Lower lobe of right lung (tissue), 2 donors: Measurements from ENCODE around the gene COL4A1. TPM values are rescaled to one million over a fixed set of nuclear protein-coding genes. Genes with fewer than 3 reads are reported as not detected.

Experiments
- ATAC-seq, 2 donors: fragments of 200-7000 bp; cut with Tn5 transposase; one replicate each; pipeline ENCODE4 v1.9.1; 2020 to 2022; ENCODE audit warnings: mild to moderate bottlenecking in 2 of 2, moderate library complexity in 2 of 2
- DNase-seq: peaks from one replicate; pipeline ENCODE4 v3.0.0-alpha.2; 2020
- H3K27ac ChIP-seq: fragments of 200-600 bp; one replicate; pipeline ENCODE4 v1.8.0; 2022
- H3K27me3 ChIP-seq: fragments of 200-600 bp; one replicate; pipeline ENCODE4 v1.8.0; 2022; ENCODE audit warnings: low read depth
- H3K36me3 ChIP-seq: fragments of 200-600 bp; one replicate; pipeline ENCODE4 v1.8.0; 2022; ENCODE audit warnings: mild to moderate bottlenecking
- H3K4me1 ChIP-seq: fragments of 200-600 bp; one replicate; pipeline ENCODE4 v1.8.0; 2022
- H3K4me3 ChIP-seq: fragments of 200-600 bp; one replicate; pipeline ENCODE4 v1.8.0; 2022; ENCODE audit warnings: mild to moderate bottlenecking
- H3K9me3 ChIP-seq: fragments of 200-600 bp; one replicate; pipeline ENCODE4 v1.8.0; 2022
- intact Hi-C: fragments of 100-400 bp; cut with DNase I; formaldehyde crosslinking; loops from one replicate; pipeline ENCODE4 v1.11.0; 2022
- total RNA-seq: library from RNA; stranded (reverse); fragmentation: NEBNext Ultra II Directional; extraction: Animal tissue kit (Norgen Biotek cat#: 25700); gene quantifications from one replicate; pipeline ENCODE4 v1.2.1, GENCODE V29; 2021
- TF ChIP-seq, protein P1 (sequence below): fragments of 200-600 bp; IDR thresholded peaks from one replicate; pipeline ENCODE4 v1.8.0; 2022; ENCODE audit warnings: antibody characterized with exemption, mild to moderate bottlenecking
- donor health status: DM: no; HTN: yes; CAD: no; lungs with severe emphysema.

COL4A1 gene
- total RNA-seq, 1 donor from 2014 or later = 161 TPM

DNA sequence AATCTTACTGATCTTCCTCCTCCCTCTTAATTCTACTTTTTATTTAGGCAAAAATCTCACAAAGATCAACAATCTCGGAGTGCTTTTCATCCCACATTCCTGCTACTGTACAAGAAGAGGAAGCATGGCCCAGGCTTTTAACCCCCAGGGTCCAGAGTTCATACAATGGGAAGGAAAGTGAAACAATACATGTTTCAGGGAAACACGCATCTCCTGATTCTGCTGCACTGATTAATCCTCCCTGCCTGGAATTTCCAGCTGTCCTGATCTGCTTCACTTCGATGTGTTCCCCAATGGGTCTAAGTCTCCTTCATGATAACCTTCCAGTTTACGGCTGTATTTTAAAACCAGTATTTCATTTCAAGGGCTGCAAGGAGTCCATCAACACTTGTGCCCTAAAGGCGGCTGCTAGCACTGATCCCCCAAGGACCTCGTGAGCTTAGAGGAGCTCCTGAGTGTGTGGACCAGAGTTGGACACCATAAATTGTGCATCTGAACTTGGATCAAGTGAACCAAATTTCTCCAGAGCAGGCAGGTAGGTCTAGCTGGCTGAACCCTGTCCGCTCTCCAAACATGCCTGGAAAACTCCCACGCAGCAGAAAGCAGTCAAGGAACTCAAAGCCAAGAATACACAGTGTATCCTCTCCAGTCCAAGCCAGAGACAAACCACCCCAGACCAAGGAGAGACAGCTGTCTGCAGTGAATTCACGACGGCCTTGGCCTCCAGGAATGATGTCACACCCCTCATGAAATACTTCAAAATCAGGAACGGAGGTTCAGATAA, 44.3 kb downstream of the COL4A1 start:
- Histone ChIP-seq H3K4me3 (no peak overlapping the region), H3K27me3 (no peaks in the 10 kb centered on the region), H3K36me3 (no peaks in the 10 kb centered on the region), H3K4me1 (peaks cover 59% of the 10 kb centered on the region), H3K9me3 (no peaks in the 10 kb centered on the region), H3K27ac (peak overlapping the region; percentile 14)
- ATAC-seq = peak in 1 of 2 donors; percentile 5
- TF ChIP-seq, protein P1, sequence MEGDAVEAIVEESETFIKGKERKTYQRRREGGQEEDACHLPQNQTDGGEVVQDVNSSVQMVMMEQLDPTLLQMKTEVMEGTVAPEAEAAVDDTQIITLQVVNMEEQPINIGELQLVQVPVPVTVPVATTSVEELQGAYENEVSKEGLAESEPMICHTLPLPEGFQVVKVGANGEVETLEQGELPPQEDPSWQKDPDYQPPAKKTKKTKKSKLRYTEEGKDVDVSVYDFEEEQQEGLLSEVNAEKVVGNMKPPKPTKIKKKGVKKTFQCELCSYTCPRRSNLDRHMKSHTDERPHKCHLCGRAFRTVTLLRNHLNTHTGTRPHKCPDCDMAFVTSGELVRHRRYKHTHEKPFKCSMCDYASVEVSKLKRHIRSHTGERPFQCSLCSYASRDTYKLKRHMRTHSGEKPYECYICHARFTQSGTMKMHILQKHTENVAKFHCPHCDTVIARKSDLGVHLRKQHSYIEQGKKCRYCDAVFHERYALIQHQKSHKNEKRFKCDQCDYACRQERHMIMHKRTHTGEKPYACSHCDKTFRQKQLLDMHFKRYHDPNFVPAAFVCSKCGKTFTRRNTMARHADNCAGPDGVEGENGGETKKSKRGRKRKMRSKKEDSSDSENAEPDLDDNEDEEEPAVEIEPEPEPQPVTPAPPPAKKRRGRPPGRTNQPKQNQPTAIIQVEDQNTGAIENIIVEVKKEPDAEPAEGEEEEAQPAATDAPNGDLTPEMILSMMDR = no peak
- DNase-seq = no peak
- intact Hi-C loops = no loop called here

DNA sequence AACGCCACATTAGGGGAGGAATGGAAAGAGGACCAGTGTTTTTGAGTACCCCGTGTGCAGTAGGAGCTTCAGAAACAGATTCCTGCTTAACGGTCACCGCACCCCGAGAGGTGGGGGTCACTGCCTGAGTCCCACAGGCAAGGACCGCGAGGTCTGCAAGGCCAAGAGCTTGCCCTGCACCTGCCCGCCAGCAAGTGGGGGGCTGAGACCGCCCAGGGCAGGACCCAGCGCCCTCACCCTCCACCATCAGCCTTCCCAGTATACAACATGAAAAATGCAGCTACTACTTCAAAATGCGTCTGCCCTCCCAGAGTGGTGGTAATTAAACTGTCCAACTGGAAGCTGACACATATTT, 44.9 kb downstream of the COL4A1 start:
- Histone ChIP-seq H3K9me3 (no peaks in the 10 kb centered on the region), H3K36me3 (no peaks in the 10 kb centered on the region), H3K27ac (no peak overlapping the region), H3K4me1 (peaks cover 59% of the 10 kb centered on the region), H3K4me3 (no peak overlapping the region), H3K27me3 (no peaks in the 10 kb centered on the region)
- intact Hi-C loops = no loop called here
- no peak for ATAC-seq
- DNase-seq = no peak
- TF ChIP-seq, protein P1 = no peak

DNA sequence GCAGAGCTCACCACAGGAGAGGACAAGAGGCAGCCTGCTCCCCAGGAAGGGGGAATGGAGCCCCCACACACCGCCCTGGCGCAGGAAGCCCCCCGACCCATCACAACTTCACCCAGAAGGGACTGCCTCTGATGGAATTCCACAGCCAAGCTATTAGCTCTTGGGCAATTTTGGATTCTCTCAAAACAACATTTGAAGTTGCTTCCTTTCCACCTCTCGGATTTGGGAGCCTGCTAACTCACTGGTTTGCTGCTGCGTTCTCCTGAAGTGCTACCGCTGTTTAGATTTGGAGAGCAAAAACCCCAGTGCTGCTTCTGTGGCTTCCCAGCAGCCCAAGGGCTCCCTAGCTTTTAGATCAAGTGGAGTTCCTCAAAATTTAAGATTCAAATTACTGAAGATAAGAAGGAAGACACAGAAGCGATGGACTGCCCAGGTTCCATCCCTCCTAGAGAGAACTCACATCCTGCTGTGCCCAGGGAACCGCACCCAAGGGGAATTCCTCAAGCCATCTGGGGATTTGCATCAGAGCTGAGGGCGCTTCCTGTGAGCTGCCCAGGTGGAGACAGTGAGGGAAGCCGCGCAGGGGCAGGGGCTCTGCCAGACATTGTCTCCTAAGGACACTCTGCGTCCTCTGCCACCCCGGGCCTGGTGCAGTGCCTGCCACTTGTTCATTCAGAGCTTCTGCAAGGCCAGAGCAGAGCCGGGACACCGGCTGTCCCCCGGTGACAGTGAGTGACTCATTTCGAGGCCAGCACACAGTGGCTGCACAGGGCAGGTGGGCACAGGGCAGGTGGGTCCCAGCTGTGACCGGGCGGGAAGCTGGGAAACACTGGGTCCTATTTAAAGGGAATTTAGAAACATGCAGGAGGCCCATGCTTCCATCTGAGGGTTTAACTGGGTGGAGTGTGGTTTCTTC, 45.5 kb downstream of the COL4A1 start:
- H3K4me3 ChIP-seq = no peak overlapping the region
- intact Hi-C loops = no loop called here
- peak overlapping the region; percentile 19 for H3K27ac ChIP-seq
- H3K27me3 ChIP-seq = no peaks in the 10 kb centered on the region
- H3K36me3 ChIP-seq = no peaks in the 10 kb centered on the region
- TF ChIP-seq, protein P1 = no peak
- DNase-seq = no peak
- peak in 1 of 2 donors; percentile 3 for ATAC-seq
- peaks cover 58% of the 10 kb centered on the region for H3K4me1 ChIP-seq
- no peaks in the 10 kb centered on the region for H3K9me3 ChIP-seq

DNA sequence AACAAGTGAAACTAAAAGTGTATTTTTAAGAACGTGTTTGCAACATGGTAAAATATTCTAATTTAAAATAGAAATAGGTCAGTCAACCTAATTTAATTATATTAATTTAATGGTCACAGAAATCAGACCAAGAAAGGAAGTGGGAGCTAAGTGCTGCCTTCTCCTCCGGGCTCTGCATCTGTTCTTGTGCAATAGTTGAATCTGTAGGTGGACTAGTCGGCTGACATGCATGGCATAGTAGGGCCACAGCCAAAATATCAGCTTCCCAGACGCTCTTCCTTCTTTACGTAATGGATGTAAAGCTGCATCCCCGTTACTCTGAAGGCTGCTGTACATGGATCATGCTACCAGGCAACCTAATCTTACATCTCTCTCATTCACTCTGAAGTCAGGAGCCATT, 47.3 kb downstream of the COL4A1 start:
- H3K27ac ChIP-seq = no peak overlapping the region
- ATAC-seq = no peak
- no peak for DNase-seq
- TF ChIP-seq, protein P1 = no peak
- H3K36me3 ChIP-seq = no peaks in the 10 kb centered on the region
- no peaks in the 10 kb centered on the region for H3K27me3 ChIP-seq
- intact Hi-C loops = no loop called here
- H3K4me1 ChIP-seq = peaks cover 48% of the 10 kb centered on the region
- no peak overlapping the region for H3K4me3 ChIP-seq
- H3K9me3 ChIP-seq = no peaks in the 10 kb centered on the region

DNA sequence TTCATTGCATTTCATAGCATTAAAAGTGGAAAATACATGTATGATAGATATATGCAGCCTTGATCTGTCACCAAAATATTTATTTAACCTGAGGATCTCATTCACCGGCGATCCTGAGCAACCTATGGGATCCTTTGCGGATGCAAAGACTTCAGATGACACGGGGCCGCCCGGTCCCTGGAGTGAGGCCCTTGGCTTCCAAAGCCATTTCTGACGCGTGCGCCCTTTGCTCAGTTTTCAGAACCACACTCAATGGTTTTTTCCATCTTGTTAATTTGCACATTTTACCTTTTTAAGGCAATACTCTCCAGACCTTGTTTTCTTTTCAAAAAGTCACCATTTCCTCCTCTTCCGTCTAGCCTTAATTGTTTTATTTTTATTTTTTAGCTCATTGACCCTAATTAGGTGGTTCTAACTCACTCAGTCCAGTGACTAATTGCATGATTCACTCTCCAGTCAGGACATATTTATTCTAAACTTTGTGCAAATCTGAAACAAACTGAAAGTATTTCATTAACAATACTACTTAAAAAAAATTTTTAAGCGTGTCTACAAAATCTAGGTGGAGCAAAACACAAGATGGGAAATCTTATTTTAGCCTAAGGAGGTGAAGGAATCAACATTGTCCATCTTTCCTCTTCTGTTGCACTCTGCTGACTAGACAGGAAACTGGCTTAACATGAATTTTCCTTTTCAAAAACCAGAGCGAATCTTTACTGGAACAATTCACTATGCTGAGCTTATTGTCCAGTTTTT, 47.9 kb downstream of the COL4A1 start:
- ATAC-seq (no peak), DNase-seq (no peak)
- Histone ChIP-seq H3K9me3 (no peaks in the 10 kb centered on the region), H3K4me3 (no peak overlapping the region), H3K36me3 (no peaks in the 10 kb centered on the region), H3K4me1 (peaks cover 45% of the 10 kb centered on the region), H3K27me3 (no peaks in the 10 kb centered on the region), H3K27ac (no peak overlapping the region)
- intact Hi-C loops = no loop called here
- TF ChIP-seq, protein P1 = no peak
